ENCODE results near the gene BEGAIN.

BEGAIN gene

GRCh38 chr14:100548939-100549338 lies 38.3 kb downstream of the BEGAIN start:
- no peak for DNase-seq (ENCODE audit: low read depth)

GRCh38 chr14:100548295-100548655 lies 38.9 kb downstream of the BEGAIN start:
- DNase-seq (ENCODE audit: low read depth) = no peak

- DNase-seq (ENCODE audit: low read depth) = no peak
These were observed 39.5 kb downstream of the BEGAIN start for GRCh38 chr14:100547633-100548294.

GRCh38 chr14:100546051-100546443 lies 41.2 kb downstream of the BEGAIN start:
- DNase-seq (ENCODE audit: low read depth) = no peak

- no peak for DNase-seq (ENCODE audit: low read depth)
These were observed 41.9 kb downstream of the BEGAIN start for GRCh38 chr14:100545359-100545758.

- DNase-seq (ENCODE audit: low read depth) = no peak
These were observed 42.6 kb downstream of the BEGAIN start for GRCh38 chr14:100544506-100545141.

- no peak for DNase-seq (ENCODE audit: low read depth)
These were observed 43.5 kb downstream of the BEGAIN start for GRCh38 chr14:100543471-100544455.

GRCh38 chr14:100542619-100543205 lies 44.5 kb downstream of the BEGAIN start:
- DNase-seq (ENCODE audit: low read depth) = no peak

GRCh38 chr14:100541621-100542560 lies 45.3 kb downstream of the BEGAIN start:
- no peak for DNase-seq (ENCODE audit: low read depth)

- no peak for DNase-seq (ENCODE audit: low read depth)
These were observed 46.1 kb downstream of the BEGAIN start for GRCh38 chr14:100540926-100541620.

GRCh38 chr14:100540141-100540925 lies 46.9 kb downstream of the BEGAIN start:
- DNase-seq (ENCODE audit: low read depth) = no peak

GRCh38 chr14:100539766-100540140 lies 47.5 kb downstream of the BEGAIN start:
- no peak for DNase-seq (ENCODE audit: low read depth)

GRCh38 chr14:100539003-100539660 lies 48.1 kb downstream of the BEGAIN start:
- no peak for DNase-seq (ENCODE audit: low read depth)

- no peak for DNase-seq (ENCODE audit: low read depth)
These were observed 48.7 kb downstream of the BEGAIN start for GRCh38 chr14:100538351-100539002.

GRCh38 chr14:100537446-100538350 lies 49.5 kb downstream of the BEGAIN start:
- no peak for DNase-seq (ENCODE audit: low read depth)

- DNase-seq (ENCODE audit: low read depth) = no peak
These were observed 50.3 kb downstream of the BEGAIN start for GRCh38 chr14:100536721-100537445.

GRCh38 chr14:100536121-100536510 lies 51.1 kb downstream of the BEGAIN start:
- DNase-seq (ENCODE audit: low read depth) = no peak
